CD4-positive, CD25-positive, alpha-beta regulatory T cell (primary cell): ENCODE results near the gene TNFAIP8L1. TPM values are rescaled to one million over a fixed set of nuclear protein-coding genes. Genes with fewer than 3 reads are reported as not detected.

ENCODE experiments used
- ATAC-seq, 2 donors: fragments of 150-1000 bp; cut with Tn5 transposase; one replicate each; pipeline ENCODE4 v1.10.0; 2021; ENCODE audit warnings: low read depth in 2 of 2, moderate number of reproducible peaks in 2 of 2, moderate library complexity in 1 of 2
- DNase-seq, 3 donors: peaks; one replicate each; pipeline versions ENCODE4 v3.0.0 to v3.0.0-alpha.2; 2012 to 2022; ENCODE audit warnings: mixed read lengths in 1 of 3
- H3K27ac ChIP-seq: one replicate; pipeline ENCODE4 v1.7.0; 2013; ENCODE audit warnings: mild to moderate bottlenecking, low read length; ENCODE audit not compliant: insufficient read depth, poor library complexity, severe bottlenecking
- H3K27me3 ChIP-seq: one replicate; pipeline ENCODE4 v1.7.0; 2013; ENCODE audit warnings: low read length; ENCODE audit not compliant: control insufficient read depth, insufficient read depth
- H3K36me3 ChIP-seq: one replicate; pipeline ENCODE4 v1.7.0; 2013; ENCODE audit warnings: mild to moderate bottlenecking, low read length, moderate library complexity; ENCODE audit not compliant: control insufficient read depth, insufficient read depth
- H3K4me1 ChIP-seq: 2 replicates; pipeline ENCODE4 v1.7.0; 2013; ENCODE audit warnings: mild to moderate bottlenecking, low read length; ENCODE audit not compliant: insufficient read depth, control insufficient read depth, poor library complexity, severe bottlenecking
- H3K4me3 ChIP-seq: one replicate; pipeline ENCODE4 v1.7.0; 2013; ENCODE audit warnings: low read depth, mild to moderate bottlenecking, low read length, moderate library complexity
- H3K9me3 ChIP-seq, 2 experiments: 1 replicate in 1 of 2; 2 replicates in 1 of 2; pipeline ENCODE4 v1.7.0; 2013; ENCODE audit warnings: low read length in 2 of 2, mild to moderate bottlenecking in 1 of 2, moderate library complexity in 1 of 2; ENCODE audit not compliant: control insufficient read depth in 2 of 2
- H3K27ac Mint-ChIP-seq, 3 donors: one replicate each; pipeline ENCODE4 v1.8.0; 2020 to 2022; ENCODE audit warnings: mild to moderate bottlenecking in 3 of 3, mixed read lengths in 3 of 3, moderate library complexity in 2 of 3
- H3K27me3 Mint-ChIP-seq: one replicate; pipeline ENCODE4 v1.8.0; 2022; ENCODE audit warnings: mild to moderate bottlenecking, mixed read lengths
- H3K36me3 Mint-ChIP-seq: one replicate; pipeline ENCODE4 v1.8.0; 2020; ENCODE audit warnings: mixed read lengths
- H3K4me1 Mint-ChIP-seq, 4 donors: one replicate each; pipeline ENCODE4 v1.8.0; 2020 to 2022; ENCODE audit warnings: mixed read lengths in 4 of 4, mild to moderate bottlenecking in 1 of 4
- H3K4me3 Mint-ChIP-seq, 4 donors: one replicate each; pipeline ENCODE4 v1.8.0; 2020 to 2022; ENCODE audit warnings: mild to moderate bottlenecking in 4 of 4, mixed read lengths in 4 of 4, moderate library complexity in 3 of 4
- H3K9me3 Mint-ChIP-seq, 7 donors: one replicate each; pipeline ENCODE4 v1.8.0; 2020 to 2022; ENCODE audit warnings: mixed read lengths in 7 of 7, mild to moderate bottlenecking in 3 of 7, moderate library complexity in 2 of 7
- polyA plus RNA-seq, 4 donors: library from polyadenylated mRNA; unstranded; fragments of 300-500 nt; fragmentation: Illumina TruSeq; gene quantifications; one replicate each; pipeline ENCODE4 v1.2.3, GENCODE V29; 2021
- total RNA-seq: library from RNA; stranded (reverse); gene quantifications from one replicate; pipeline ENCODE4 v1.2.3, GENCODE V29; 2022

The TNFAIP8L1 gene
- total and polyA plus RNA-seq, 5 donors from 2014 or later: 6.5 to 15.9 (median 7.6) TPM

GRCh38 chr19:4635754-4636116 is 3.6 kb upstream of the TNFAIP8L1 start:
- Histone ChIP-seq H3K36me3 (no peaks in the 10 kb centered on the region), H3K27ac (peak overlapping the region; percentile 41), H3K9me3 (no peaks in the 10 kb centered on the region), H3K4me3 (peak overlapping the region; percentile 37), H3K4me1 (peaks cover 37% of the 10 kb centered on the region), H3K27me3 (no peaks in the 10 kb centered on the region)
- Mint-ChIP-seq H3K4me1 (peaks cover 5 to 34% (median 15%) of the 10 kb centered on the region in 4 donors), H3K27me3 (no peaks in the 10 kb centered on the region), H3K9me3 (no peaks in the 10 kb centered on the region), H3K36me3 (no peaks in the 10 kb centered on the region), H3K4me3 (peak overlapping the region in 3 of 4 donors; percentile 11 to 67 (median 15)), H3K27ac (peak overlapping the region in 1 of 3 donors; percentile 26)
- ATAC-seq (no peak), DNase-seq (no peak)

GRCh38 chr19:4636151-4636717 is 3.1 kb upstream of the TNFAIP8L1 start:
- Mint-ChIP-seq H3K4me1 (peaks cover 5 to 38% (median 15%) of the 10 kb centered on the region in 4 donors), H3K27ac (peak overlapping the region in 1 of 3 donors; percentile 63), H3K9me3 (peaks cover 0 to 2% (median 0%) of the 10 kb centered on the region in 7 donors), H3K36me3 (no peaks in the 10 kb centered on the region), H3K27me3 (no peaks in the 10 kb centered on the region), H3K4me3 (peak overlapping the region in 3 of 4 donors; percentile 67 to 98 (median 71))
- H3K27ac ChIP-seq: peak overlapping the region; percentile 41
- no peaks in the 10 kb centered on the region for H3K9me3 ChIP-seq
- H3K36me3 ChIP-seq: no peaks in the 10 kb centered on the region
- peak; percentile 6 to 15 for ATAC-seq
- H3K4me1 ChIP-seq: peaks cover 42% of the 10 kb centered on the region
- H3K27me3 ChIP-seq: no peaks in the 10 kb centered on the region
- H3K4me3 ChIP-seq: peak overlapping the region; percentile 37
- peak; percentile 69 to 73 (median 69) for DNase-seq

- no peaks in the 10 kb centered on the region for H3K36me3 ChIP-seq
- H3K9me3 ChIP-seq: no peaks in the 10 kb centered on the region
- DNase-seq: no peak
- H3K4me1 ChIP-seq: peaks cover 48% of the 10 kb centered on the region
- ATAC-seq: no peak
- Mint-ChIP-seq H3K4me3 (peak overlapping the region in 2 of 4 donors; percentile 71 to 98), H3K9me3 (peaks cover 0 to 2% (median 0%) of the 10 kb centered on the region in 7 donors), H3K27me3 (no peaks in the 10 kb centered on the region), H3K4me1 (peaks cover 5 to 43% (median 15%) of the 10 kb centered on the region in 4 donors), H3K36me3 (no peaks in the 10 kb centered on the region), H3K27ac (peak overlapping the region in 1 of 3 donors; percentile 63)
- no peaks in the 10 kb centered on the region for H3K27me3 ChIP-seq
- H3K4me3 ChIP-seq: no peak overlapping the region
- no peak overlapping the region for H3K27ac ChIP-seq
Observed at GRCh38 chr19:4636761-4637160, 2.6 kb upstream of the TNFAIP8L1 start.

GRCh38 chr19:4638317-4638716 is 999 bp upstream of the TNFAIP8L1 start:
- Histone ChIP-seq H3K4me1 (peaks cover 48% of the 10 kb centered on the region), H3K4me3 (no peak overlapping the region)

GRCh38 chr19:4639531-4640246 is 373 bp downstream of the TNFAIP8L1 start:
- Histone ChIP-seq H3K27ac (peak overlapping the region; percentile 74), H3K9me3 (no peaks in the 10 kb centered on the region), H3K36me3 (no peaks in the 10 kb centered on the region), H3K4me3 (peak overlapping the region; percentile 80), H3K4me1 (peaks cover 48% of the 10 kb centered on the region), H3K27me3 (no peaks in the 10 kb centered on the region)
- ATAC-seq (peak in 1 of 2 donors; percentile 0), DNase-seq (no peak)
- peak overlapping the region; percentile 93 to 98 (median 97) for H3K4me3 Mint-ChIP-seq
- peaks cover 0 to 2% (median 0%) of the 10 kb centered on the region in 7 donors for H3K9me3 Mint-ChIP-seq
- peaks cover 3 to 47% (median 15%) of the 10 kb centered on the region in 4 donors for H3K4me1 Mint-ChIP-seq
- no peaks in the 10 kb centered on the region for H3K36me3 Mint-ChIP-seq
- H3K27ac Mint-ChIP-seq: peak overlapping the region; percentile 73 to 87 (median 86)
- H3K27me3 Mint-ChIP-seq: no peaks in the 10 kb centered on the region

More at GRCh38 chr19:4638317-4638716, 999 bp upstream of the TNFAIP8L1 start:
- Mint-ChIP-seq H3K4me1 (peaks cover 3 to 48% (median 18%) of the 10 kb centered on the region in 4 donors), H3K27ac (peak overlapping the region in 1 of 3 donors; percentile 99), H3K4me3 (peak overlapping the region; percentile 54 to 98 (median 91)), H3K9me3 (peaks cover 0 to 2% (median 0%) of the 10 kb centered on the region in 7 donors), H3K36me3 (no peaks in the 10 kb centered on the region), H3K27me3 (no peaks in the 10 kb centered on the region)
- Histone ChIP-seq H3K27ac (peak overlapping the region; percentile 92), H3K36me3 (no peaks in the 10 kb centered on the region), H3K27me3 (no peaks in the 10 kb centered on the region), H3K9me3 (no peaks in the 10 kb centered on the region)
- ATAC-seq (no peak), DNase-seq (no peak)

GRCh38 chr19:4640247-4641000 is 1.1 kb downstream of the TNFAIP8L1 start:
- Mint-ChIP-seq H3K4me3 (peak overlapping the region; percentile 93 to 98 (median 97)), H3K4me1 (peaks cover 3 to 47% (median 15%) of the 10 kb centered on the region in 4 donors), H3K27me3 (no peaks in the 10 kb centered on the region), H3K36me3 (no peaks in the 10 kb centered on the region), H3K27ac (peak overlapping the region; percentile 73 to 87 (median 86)), H3K9me3 (peaks cover 0 to 2% (median 0%) of the 10 kb centered on the region in 7 donors)
- ATAC-seq (no peak), DNase-seq (peak in 2 of 3 donors; percentile 7 to 39)
- Histone ChIP-seq H3K4me1 (peaks cover 48% of the 10 kb centered on the region), H3K9me3 (no peaks in the 10 kb centered on the region), H3K27ac (peak overlapping the region; percentile 74), H3K27me3 (no peaks in the 10 kb centered on the region), H3K4me3 (peak overlapping the region; percentile 80), H3K36me3 (no peaks in the 10 kb centered on the region)

GRCh38 chr19:4641132-4641531 is 1.8 kb downstream of the TNFAIP8L1 start:
- peaks cover 3 to 47% (median 18%) of the 10 kb centered on the region in 4 donors for H3K4me1 Mint-ChIP-seq
- Histone ChIP-seq H3K36me3 (no peaks in the 10 kb centered on the region), H3K4me1 (peaks cover 43% of the 10 kb centered on the region), H3K4me3 (no peak overlapping the region), H3K9me3 (no peaks in the 10 kb centered on the region), H3K27me3 (no peaks in the 10 kb centered on the region), H3K27ac (no peak overlapping the region)
- DNase-seq: no peak
- H3K4me3 Mint-ChIP-seq: peak overlapping the region in 3 of 4 donors; percentile 34 to 74 (median 54)
- H3K27ac Mint-ChIP-seq: peak overlapping the region in 1 of 3 donors; percentile 41
- H3K36me3 Mint-ChIP-seq: no peaks in the 10 kb centered on the region
- no peak for ATAC-seq
- H3K27me3 Mint-ChIP-seq: no peaks in the 10 kb centered on the region
- H3K9me3 Mint-ChIP-seq: peaks cover 0 to 2% (median 0%) of the 10 kb centered on the region in 7 donors
